Fibroblast of skin of left biceps (primary cell): ENCODE results near the gene CKS1B.
A peak's percentile ranks its signal among the peaks of the same experiment; 100 is the strongest.
"Not testable (repeated sequence)": the region's sequence is repeated elsewhere in the genome, so short reads cannot be mapped to it uniquely, and the experiment has no call there.

Experiments
- DNase-seq, 2 experiments: peaks; one replicate each; pipeline ENCODE4 v3.0.0-alpha.2; 2013; ENCODE audit warnings: low read depth in 2 of 2

CKS1B gene

DNA sequence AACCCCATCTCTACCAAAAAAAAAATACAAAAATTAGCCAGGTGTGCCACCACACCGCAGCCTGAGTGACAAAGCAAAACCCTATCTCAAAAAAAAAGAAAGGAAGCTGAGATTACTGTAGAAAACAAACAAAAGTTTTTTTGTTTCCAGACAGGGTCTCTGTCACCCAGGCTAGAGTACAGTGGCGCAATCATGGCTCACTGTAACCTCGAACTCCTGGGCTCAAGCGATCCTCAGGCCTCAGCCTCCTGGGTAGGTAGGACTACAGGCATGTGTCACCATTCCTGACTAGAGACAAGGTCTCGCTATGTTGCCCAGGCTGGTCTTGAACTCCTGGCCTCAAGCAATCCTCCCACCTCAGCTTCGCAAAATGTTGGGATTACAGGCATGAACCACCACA, 10.1 kb upstream of the CKS1B start:
- DNase-seq = no peak

GRCh38 chr1:154966111-154966510, 8.4 kb upstream of the CKS1B start:
- DNase-seq = no peak

DNA sequence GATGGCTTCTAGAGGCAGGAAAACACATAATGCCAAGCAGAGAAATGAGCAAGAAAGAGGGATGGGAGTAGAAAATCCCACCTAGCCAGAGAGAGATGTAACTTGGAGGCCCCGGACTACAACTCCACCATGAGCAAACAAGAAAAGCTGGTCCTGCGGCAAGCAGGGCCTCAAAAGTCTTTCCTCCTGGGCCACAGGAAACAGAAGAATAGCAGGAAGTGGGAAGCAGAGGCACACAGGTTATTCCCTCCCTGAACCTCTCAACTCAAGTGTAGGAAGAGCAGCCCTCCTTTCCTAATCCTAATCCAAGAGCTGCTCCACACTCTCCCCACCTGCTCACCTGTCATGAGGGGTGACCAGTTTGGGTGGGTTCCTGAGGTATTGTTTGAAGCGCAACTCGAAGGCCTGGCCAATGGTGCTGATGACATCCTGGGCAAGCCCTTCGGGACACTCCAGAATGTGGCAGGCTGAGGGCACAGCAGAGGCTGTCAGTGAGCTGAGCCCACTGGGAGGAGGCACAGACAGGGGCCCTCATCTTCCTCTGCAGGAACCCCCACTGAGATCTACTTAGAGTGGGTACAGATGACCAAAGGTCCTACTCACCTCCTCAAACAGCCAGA, 7.0 kb upstream of the CKS1B start:
- DNase-seq = no peak

GRCh38 chr1:154968731-154969130, 5.8 kb upstream of the CKS1B start:
- DNase-seq = no peak

DNA sequence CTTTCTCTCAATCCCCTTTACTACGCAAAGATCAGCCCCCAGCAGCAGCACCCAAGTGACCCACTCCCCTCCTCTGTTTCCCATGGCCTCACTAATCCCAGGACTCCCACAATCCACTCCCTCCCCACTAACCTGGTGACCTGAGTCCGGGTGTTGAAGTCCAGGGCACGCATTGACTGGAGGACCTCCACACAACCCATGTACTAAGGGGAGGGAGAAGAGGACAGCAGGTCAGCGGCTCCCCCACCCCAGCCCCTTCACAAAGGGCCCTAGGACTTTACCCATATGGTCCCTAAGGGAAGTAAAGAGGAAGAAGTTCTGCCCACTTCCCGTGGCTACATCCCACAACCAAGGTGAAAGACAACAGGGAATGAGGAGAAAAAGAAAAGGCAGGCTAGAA, 5.2 kb upstream of the CKS1B start:
- DNase-seq = no peak

DNA sequence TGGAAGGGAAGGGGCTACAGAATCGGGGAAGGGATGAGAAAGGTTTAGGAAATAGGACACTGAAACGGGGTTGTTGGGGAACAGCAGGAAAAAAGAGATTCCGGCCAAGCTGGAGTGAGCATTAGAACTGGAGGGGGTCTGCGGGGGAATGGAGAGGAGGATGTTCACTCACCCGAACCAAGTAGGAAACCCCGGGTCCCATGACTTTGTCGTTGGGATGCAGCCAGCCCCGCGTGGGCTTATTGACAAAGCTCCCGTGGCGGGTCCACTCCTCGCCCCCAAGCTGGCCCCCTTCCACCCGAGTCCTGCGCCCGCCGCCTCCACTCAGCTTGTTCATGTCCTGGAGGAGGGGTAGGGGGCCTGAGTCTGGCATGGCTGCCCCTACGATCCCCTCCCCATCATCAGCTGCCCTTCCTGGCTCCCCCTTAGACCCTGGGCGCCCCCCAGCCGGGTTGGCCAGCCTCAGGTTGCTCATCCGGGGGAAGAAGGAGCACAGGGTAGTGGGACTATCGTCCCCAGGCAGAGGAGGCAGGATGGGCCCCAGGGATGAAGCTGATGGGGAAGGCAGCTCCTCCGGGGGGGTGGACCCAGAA, 4.5 kb upstream of the CKS1B start:
- DNase-seq = no peak

DNA sequence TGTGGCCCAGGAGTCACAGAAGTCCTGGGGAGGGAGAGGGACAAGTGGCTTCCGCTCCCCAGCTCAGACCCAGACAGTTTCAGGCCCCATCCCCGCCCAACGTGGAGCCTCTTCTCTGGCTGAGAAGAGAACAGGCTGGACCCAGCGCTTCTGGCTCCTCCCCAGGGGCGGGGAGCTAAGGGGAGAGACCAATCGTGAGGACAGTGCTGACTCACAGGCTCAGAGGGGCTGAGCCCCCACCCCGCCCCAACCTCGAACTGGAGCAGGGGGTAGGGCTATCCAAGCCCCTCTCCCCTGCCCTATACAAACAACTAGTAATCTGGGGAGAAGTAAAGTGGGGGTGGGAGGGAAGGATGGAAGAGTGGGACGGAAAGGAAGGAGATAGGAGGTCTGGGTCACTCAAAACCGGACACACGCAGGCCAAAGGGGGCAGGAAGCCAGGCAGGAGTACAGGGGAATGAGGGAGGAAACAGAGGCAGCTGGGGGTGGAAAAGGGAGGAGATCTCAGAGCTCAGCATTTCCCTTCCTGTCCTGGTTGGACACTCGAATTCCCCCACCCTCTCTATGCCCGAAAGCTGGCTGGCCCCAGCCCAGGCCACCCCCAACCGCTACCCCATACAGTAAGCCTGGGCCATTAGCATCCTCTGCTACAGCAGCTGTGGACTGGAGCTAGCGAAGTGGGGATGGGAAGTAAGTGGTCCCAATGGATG, 3.7 kb upstream of the CKS1B start, which contains the start of gene SHC1:
Gene SHC1, minus strand, starts transcription at position 117 of the 710 bp plus-strand sequence. CDS start 221 bp downstream, outside the sequence.
- DNase-seq = peak; percentile 80 to 84

DNA sequence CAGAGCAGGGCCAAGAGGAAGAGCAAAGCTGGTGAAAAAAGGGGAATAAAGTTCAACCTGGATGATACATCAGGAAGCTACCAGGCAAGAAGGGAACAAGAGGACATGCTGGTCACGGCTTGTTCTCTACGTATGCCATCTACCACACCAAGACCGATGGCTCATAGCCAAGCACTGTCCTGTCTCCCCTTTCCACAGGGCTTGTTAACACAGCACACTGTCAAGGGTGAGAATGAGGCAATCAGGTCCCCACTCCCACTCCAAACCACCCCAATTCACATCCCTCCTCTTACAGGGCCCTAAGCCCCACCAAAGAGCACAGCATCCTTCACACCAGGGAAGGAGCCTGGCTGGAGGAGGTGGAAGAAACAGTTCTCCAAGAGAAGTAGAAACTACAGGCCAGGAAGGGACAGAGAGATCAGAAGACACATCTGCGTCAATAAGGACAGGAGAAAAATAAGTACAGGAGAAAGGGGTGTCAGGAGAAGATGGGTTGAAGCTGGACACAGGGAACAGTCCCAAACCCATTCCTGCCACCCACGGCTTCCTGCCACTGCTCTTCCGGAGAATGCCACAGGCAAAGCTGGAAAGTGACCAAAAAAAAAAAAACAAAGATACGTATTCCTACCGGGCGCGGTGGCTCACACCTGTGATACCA, 3.0 kb upstream of the CKS1B start:
- DNase-seq = no peak

DNA sequence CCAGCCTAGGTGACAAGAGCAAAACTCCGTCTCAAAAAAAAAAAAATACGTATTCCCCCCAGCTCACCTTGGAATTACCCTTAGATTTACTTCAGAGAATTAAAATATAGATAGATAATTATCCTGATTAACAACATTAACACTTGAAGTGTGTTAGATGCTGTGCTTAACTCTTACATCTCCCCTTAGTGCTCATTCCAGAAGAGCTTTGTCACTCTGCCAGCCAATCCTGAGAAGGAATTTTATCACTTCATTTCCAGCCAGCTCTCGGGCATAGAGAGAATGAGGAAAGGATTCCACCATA, 2.3 kb upstream of the CKS1B start:
- no peak for DNase-seq

- peak; percentile 87 for DNase-seq
Observed at GRCh38 chr1:154972517-154973343, 1.8 kb upstream of the CKS1B start.

DNA sequence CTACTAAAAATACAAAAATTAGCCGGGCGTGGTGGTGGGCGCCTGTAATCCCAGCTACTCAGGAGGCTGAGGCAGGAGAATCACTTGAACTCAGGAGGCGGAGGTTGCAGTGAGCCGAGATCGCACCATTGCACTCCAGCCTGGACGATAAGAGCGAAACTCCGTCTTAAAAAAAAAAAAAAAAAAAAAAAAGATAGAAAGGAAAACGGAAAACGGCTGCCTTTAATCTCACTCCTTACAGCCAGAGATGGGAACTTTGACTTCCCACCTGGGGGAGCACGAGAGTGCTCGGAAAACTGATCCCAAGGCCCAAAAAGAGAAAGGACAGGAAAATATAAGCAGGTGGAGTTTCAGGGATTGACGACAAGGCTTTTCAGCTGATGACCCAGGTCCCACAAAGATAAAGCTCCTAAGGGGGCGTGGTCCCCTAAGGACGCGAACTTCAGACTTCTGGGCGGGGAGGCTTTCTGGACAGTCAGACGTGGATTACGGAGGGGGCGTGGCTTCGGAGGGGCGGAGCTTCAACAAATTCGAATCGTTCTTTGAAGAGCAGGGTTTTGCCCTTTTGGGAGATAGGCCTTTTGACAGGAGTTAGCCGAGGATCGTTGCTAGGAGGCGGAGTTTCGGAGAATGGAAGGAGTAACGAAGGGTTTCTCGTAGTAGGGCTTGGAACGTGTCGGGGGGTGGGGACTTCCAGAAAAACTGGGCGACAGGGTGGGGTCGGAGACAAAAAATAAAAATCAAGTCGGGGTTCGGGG, 958 bp upstream of the CKS1B start:
- DNase-seq = peak; percentile 87

DNA sequence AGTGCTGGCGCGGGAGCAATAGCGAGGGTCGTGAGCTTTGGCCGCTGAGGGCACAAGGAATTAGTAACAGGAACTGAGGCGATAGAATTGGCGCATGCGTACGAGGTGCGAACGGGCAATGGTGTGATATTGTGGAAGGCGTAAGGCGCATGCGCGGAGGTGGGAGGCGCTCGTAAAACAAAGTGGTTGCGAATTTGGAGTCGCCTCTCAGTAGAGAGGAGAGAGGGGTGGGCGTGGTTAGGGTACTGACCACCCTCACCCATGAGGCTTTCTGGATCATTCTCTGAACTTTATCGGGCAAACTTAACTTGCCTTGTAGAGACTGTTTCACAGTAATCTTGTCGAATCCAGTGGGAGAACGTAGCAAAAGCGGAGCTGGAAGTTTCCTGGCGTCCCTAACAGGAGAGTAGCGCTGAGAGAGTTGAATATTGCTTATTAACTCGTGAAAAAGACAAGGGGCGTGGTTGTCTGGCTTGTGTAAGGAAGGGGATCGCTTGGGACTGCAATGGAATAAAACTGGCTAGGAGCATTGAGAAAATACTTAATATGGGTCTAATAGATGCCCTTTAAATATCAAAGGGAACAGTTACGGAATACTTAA, 427 bp downstream of the CKS1B start:
- peak; percentile 88 to 89 for DNase-seq

DNA sequence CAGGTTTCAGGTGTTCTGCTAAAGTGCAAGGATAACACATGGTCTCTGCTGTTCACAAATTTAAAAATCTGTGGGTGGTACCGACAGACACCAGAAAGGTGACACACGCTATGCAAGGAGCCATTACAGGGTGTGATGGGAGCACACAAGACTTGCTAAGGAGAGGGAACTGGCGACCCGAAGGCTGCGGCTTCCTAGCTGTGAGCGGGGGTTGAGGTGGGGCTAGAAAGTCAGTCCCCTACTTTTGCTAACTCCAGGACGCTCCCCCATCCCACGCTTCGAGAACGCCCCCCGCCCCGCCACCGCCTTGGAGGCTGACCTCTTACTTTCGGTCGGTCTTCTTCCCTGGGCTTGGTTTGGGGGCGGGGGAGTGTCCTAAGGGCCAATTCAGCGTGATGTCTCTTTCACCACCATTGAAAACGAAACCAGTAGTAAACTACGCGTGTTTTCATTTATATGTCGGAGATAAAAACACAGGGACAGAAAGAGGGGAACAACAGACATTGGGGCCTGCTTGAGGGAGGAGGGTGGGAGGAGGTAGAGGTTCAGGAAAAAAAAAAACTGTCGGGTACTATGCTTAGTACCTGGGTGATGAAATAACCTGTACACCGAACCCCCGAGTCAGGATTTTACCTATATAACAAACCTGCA, 1.1 kb downstream of the CKS1B start:
- no peak for DNase-seq

DNA sequence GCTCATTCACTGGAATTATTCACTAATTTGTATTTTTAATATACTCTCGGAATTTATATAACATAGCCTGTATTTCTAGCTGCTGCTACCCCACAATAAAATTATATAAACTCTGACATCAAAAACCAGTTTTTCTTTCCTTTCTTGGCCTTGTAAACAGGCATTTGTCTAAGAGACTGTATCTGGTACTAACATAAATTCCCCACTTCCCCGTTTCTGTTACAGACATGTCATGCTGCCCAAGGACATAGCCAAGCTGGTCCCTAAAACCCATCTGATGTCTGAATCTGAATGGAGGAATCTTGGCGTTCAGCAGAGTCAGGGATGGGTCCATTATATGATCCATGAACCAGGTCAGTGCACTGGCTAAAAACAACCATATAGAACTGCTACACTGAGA, 3.3 kb downstream of the CKS1B start:
- DNase-seq = not testable (repeated sequence)

DNA sequence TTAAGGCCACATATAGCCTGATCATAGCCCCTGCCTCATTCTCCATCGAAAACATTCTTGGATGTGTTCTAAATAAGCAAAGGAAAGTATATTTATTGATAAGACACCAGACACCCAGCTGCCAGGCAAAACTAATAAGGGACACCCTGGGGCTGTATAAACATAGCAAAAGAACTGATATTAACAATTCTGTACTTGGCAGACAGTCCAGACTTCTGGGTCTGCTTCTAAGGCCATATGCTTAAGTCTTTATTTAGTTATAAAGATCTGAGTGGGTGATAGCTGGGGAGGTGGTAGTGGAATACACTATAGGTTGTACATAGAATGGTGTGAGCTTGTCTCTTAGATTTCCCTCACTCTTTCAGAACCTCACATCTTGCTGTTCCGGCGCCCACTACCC, 3.9 kb downstream of the CKS1B start:
- no peak for DNase-seq

DNA sequence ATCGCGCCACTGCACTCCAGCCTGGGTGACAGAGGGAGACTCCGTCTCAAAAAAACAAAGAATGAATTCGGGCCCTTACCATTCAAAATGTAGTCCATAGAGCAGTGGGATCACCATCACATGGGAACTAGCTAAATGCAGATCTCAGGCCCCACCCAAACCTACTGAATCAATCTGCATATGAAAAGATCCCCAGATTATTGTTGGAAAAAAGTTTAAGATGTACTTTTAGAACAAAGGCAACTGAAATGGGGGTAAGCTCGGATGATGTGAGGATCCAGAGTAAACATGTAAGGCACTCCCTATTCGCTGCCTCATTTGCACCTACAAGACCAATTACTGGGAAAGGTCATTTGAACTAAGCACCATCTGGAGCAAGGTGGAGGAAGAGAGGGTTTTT, 7.9 kb downstream of the CKS1B start:
- DNase-seq = no peak

- peak; percentile 100 for DNase-seq
Observed at GRCh38 chr1:154982897-154983648, 8.6 kb downstream of the CKS1B start, which contains the start of gene FLAD1. TSS of gene FLAD1 (plus strand) at chr1:154983344. CDS start at chr1:154983695, 351 bp downstream.

- no peak for DNase-seq
Observed at GRCh38 chr1:154983776-154984466, 9.4 kb downstream of the CKS1B start.

GRCh38 chr1:154986736-154987135, 12.3 kb downstream of the CKS1B start:
- not testable (repeated sequence) for DNase-seq
